ENCODE results near the gene CYS1.
"Not testable (repeated sequence)": the region's sequence is repeated elsewhere in the genome, so short reads cannot be mapped to it uniquely, and the experiment has no call there.

CYS1 gene

DNA sequence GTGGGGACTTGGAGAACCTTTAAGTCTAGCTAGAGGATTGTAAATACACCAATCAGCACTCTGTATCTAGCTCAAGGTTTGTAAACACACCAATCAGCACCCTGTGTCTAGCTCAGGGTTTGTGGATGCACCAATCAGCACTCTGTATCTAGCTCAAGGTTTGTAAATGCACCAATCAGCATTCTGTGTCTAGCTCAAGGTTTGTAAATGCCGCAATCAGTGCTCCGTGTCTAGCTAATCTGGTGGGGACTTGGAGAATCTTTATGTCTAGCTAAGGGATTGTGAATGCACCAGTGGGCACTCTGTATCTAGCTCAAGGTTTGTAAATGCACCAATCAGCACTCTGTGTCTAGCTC, 11.7 kb upstream of the CYS1 start:
- not testable (repeated sequence) for DNase-seq (ENCODE audit: low read depth)

DNA sequence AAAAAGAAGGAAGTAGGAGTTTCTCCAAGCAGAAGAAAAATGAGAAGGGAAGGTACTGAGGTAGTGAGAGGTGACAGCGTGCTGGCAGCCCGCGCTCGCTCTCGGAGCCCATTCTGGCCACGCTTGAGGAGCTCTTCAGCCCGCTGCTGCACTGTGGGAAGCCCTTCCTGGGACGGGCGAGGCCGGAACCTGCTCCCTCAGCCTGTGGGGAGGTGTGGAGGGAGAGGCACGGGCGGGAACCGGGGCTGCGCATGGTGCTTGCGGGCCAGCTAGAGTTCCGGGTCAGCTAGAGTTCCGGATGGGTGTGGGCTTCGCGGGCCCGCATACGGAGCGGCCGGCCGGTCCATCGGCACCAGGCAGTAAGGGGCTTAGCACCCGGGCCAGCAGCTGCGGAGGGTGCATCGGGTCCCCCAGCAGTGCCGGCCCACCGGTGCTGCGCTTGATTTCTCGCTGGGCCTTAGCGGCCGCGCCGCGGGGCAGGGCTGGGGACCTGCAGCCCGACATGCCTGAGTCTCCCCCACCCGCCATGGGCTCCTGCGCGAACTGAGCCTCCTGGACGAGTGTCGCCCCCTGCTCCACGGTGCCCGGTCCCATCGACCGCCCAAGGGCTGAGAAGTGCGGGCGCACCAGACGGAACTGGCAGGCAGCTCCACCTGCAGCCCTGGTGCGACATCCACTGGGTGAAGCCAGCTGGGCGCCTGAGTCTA, 11.1 kb upstream of the CYS1 start:
- DNase-seq (ENCODE audit: low read depth), result no peak

DNA sequence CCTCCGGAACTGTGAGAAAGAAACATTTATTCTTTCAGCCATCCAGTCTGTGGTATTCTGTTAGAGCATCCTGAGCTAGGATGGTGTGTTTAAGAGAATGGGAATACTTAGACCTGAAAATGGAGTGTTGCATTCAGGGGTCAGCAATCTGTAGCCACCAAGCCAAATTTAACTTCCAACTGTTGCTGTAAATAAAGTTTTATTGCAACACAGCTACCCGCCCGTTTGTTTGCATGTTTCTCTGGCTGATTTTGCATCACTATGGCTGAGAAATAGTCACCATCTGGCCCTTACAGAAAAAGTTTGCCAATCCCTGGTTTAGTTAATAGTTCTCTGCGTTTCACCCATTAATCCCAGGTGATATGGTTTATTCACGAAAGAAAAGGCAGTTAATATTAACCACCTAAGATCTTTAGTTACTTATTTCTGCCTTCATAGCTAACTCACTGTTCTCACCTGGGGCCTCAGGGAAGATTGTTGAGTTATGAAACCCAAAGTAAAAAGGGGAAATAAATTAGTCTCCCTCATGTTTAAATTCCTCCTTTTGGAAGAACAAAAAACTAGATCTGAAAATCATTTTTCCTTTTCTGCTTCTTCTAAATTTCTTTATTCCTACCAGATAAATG, 9.5 kb upstream of the CYS1 start:
- no peak for DNase-seq (ENCODE audit: low read depth)

DNA sequence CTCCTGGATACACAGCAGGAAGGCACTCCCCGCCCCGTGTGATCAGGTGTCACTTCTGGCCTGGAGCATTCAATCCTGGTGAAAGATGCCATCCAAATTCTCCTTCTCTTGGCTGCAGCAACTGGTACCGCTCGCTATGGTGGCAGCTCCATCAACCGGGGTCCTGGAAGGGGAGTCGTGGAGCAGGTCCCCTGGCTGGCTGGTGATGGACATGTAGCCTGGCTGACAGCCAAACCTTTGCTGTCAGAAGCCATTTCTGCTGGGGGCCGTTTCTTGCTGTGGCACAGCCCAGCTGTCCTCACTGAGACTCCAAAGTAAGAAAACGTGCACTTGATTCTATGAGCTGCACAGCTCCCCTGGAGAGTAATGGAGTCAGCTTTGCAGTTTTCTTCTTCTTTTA, 7.1 kb upstream of the CYS1 start:
- DNase-seq (ENCODE audit: low read depth), result no peak

DNA sequence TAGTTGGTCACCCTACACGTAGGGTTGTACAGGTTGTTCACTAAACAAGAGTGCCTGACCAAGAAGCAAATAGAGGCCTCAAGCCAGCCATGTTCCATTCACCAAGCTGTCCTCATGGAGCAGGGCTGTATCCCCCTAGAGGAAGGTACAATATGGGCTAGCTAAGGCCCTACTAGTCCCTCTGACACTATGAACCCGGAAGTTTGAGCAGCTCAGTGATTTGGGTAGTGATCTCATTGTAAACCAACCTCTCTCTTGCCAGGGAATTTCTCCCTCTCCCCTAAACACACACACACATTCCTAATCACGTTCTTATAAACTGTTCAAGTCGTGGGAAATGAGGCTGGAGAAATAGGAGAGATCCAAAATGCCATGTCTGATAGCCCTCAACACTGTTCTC, 6.7 kb upstream of the CYS1 start:
- DNase-seq (ENCODE audit: low read depth), result no peak

DNA sequence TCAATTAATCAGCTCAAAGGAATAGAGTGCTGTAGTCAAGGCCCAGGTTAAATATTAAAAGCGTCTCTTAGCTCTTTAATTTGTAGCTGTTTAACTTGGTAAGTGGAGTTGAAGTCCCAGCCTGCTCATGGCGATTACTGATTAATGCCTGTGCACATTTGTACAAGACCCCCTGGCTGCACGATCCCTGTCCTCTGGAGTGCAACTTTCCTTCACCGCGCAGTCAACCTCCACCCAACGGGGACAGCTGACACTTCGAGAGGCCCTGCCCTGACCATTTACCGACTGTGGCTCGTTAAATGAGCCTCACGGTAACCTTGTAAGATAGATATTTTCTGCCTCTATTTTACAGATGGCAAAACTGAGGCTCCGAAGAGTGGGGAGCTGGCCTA, 5.5 kb upstream of the CYS1 start:
- no peak for DNase-seq (ENCODE audit: low read depth)

DNA sequence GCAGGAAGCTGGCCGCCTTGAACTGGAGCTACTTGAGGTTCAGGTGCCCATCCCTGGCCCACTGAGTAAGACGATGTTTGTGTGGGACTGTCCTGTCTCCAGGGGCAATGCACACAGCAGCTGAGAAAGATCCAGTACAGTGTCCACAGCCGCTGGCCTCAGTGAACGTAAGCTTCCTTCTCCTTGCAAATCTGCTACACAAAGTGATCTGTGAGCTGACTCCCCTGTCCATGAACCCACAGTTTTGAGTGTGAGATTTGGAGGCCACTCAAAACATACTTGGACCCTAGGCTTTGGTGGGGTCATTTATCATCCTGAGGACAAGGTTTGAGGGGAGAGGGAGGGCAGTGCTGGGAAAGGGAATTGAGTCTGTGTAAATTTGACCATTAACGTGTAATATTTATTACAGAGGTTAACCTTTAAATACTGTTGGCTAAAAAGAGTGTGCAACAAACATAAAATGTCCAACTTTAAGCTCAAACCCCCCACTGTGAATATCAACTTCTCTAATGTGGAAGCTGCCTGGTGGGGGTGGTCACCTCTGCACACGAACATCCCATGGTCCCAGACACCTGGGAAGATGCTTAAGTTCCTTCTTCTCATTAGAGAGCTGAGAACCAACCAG, 4.9 kb upstream of the CYS1 start:
- DNase-seq (ENCODE audit: low read depth), result no peak

DNA sequence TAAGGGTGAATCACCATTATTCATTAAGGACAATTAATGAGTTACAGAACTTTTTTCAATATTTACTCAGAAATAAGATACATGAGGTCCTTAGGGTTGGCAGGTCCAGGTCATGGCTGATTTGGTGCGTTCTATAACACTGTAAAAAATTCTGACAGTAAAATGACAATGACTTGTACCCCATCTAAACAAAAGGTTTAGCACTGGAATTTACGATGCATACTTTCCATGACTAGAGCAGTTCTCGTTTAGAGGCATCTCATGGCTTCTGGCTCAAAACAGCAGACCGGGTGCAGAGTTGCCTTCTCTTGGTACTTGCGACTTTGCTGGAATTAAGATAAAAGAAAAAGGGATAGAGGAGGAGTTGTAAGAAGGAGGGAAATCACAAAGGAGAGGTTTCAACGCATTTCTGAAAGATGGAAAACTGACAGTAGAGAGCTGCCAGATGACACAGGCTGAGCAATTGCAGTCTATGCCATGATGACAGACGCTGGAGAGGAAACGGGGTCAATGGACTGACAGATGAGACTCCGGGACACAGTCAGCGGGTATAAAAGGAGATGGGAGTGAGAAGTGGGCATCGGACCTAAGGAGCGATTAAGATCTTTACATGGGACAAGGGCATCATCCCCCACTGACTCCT, 4.1 kb upstream of the CYS1 start:
- DNase-seq (ENCODE audit: low read depth), result no peak

DNA sequence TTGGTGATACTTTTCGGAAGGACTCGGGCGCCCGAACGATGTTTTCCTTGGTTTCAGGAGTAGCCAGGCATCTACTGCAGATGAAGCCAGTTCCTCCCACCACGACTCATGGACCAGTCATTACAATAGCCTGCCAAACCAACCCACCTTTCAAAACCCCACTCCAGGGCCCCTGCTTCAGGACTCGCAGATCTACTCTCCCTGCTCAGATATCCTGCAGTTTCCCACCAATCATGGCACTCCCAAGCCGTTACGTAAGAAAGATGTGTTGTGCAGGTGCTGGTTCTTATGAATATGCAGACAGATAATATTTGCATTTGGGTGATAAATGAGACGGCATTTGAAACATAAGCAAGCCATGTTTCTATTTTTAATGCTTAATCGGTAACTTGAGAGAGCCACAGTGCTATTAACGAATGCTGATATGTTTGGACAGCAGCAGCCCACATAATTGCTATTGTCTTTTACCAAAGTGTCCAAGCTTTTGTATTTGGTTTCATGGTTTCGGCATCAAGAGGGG, 3.5 kb upstream of the CYS1 start:
- no peak for DNase-seq (ENCODE audit: low read depth)

DNA sequence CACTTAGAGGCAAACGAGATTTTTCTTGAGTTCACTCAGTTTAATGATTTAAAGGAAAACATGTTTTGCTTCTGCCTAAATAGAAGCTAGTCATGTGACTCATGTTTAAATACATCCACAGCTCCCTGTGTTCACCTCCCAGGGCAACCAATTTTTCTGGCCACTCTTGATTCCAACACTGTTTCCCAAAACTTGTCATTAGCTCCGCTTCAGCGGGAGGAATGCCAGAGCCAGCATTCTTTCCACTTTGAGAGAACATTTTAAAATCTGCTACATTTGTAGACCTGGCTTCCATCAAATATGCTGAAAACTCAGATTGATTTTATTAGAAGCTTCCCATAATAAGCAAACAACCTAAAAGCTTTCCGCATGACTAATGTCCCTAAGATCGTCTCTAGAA, 2.8 kb upstream of the CYS1 start:
- no peak for DNase-seq (ENCODE audit: low read depth)

DNA sequence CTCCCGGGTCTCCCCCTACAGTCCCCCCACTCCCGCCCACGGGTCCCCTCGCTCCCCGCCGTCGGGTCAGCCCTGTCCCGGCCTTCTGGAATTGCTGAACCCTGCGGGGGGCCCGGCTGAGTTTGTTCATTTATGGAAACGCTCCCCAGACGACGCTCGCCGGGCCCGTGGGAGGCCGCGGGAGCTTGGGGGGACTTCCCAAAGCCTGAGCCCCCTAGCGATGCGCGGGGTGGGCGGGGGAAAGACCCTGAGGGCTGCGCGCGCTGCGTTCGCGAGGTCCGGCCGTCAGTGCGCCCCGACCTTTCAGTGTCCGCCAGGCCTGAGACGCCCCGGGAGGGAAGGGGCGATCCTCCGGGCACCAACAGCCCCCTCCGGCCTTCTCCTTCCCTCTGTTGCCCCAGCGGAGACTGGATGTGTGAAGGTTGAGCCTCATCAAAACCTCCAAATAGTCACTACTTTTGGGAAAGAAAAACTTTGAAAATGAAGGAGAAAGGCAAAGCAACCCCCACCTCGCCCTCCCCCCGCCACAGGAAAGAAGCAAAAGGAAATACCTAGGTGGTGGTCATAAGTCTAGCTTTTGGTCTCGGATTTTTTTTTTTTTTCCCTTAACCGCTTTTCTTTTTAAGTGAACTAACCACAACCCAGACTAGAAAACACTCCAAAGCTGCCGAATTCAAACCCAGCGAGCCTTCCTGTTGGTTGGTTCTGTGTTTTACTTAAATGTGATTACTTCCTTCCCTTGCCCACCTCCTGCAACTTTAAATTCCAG, 509 bp upstream of the CYS1 start:
- no peak for DNase-seq (ENCODE audit: low read depth)

DNA sequence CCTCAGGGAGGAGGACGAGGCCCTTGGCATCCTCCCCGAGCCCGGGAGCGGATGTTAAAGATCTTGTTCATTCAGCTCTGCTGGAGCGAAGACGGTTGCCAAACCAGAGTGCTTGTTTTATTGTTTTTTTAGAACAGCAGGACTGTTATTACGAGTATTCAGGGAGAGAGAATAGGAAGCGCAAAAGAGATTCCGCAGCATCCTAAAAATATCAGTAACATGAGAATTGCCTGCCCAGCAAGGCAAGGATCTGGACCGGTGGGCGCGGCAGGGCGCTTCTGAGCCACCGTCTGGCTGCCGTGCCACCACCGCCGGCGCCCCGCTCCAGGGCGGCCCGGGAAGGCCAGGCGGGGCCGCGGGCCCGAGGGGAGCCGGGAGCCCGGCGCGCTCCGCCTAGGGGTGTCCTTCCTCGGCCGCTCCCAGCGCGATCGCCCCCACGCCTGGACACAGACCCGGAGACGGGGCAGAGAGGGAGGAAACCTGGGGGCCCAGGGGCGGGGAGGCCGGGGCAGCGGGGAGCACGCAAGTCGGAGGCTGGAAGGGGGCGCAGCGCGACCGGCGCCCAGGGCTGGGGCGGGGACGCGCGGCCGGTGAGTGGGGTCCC, 843 bp downstream of the CYS1 start:
- DNase-seq (ENCODE audit: low read depth), result no peak

DNA sequence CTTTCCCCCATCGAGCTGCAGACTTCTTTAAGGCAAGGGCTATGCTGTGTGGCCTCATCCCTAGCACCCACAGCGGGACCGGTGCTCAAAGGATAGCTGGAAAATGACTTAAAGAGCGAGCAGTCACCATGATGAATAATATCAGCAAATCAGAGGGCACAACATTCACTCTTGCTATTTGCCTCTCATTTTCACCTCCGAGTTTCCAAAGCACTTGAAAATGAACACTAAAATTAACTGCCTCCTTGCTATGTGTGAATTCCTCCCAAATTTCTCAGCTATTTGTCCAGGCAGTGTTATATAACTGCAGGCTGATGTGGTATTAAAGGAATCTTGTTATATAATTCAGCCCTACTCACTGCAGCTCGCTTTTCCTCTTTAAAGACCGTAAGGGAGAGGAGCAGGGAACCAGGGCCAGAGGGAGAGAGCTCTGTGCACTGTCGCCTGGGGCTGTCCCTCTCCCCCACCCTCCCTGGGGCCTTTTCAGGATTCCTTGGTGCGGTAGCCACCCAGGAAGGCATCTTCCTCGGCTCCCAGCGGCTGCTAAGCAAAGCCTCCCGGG, 1.4 kb downstream of the CYS1 start:
- no peak for DNase-seq (ENCODE audit: low read depth)

DNA sequence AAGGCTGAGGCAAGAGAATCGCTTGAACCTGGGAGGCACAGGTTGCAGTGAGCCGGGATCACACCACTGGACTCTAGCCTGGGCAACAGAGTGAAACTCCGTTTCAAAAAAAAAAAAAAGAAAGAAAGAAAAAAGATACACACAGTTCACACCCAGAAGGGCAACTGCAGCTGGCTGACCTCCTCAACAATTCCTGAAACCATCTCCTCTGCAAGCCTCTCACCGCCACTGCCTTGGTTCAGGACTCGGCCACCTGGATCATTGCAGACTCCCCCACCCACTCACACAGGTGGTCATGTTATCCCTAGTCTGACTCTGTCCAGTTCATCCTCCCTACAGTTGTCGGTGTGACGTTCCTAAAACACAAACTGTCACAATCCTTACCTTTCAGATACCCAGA, 2.2 kb downstream of the CYS1 start:
- DNase-seq (ENCODE audit: low read depth), result no peak

DNA sequence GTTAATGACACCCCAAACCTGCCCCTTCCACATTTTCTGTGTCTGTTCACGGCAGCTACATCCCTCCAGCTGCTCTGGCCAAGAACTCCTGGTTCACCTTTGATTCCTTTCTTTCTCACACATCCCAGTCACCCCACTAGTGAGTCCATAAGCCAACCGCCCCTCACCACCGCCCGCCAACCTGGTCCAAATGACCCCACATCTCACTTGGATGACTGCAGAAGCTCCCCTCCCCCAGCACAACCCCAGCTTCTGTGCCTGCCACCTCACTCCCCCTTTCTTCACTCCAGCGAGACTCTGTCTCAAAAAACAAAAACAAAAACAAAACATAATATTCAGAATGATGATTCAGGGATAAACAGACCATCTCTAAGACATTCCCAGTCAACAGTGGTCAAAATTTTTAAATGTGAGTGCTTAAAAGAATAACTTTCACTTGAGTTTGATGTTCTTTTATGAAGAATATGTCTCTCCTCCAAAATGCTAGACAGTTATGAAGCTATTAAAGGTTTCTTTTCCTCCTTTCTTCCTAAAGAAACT, 3.2 kb downstream of the CYS1 start:
- DNase-seq (ENCODE audit: low read depth), result no peak

DNA sequence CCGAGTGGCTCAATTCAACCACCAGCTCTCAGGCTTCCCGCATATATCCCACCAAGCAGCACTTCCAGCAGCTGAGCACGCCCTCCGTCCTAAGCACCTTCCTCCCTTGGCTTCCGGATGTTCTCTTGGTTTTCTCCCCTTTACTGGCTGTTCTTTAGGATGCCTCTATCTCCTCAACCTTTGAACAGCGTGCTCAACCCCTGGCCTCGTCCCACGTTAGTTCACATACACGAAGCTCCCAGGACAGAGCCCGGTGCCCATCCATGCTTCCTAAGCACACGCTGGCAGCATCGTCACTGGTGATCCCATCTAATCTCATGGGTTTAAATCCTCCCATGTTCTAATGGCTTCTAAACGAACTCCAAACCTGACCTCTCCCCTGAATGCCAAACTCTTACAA, 3.7 kb downstream of the CYS1 start:
- no peak for DNase-seq (ENCODE audit: low read depth)

DNA sequence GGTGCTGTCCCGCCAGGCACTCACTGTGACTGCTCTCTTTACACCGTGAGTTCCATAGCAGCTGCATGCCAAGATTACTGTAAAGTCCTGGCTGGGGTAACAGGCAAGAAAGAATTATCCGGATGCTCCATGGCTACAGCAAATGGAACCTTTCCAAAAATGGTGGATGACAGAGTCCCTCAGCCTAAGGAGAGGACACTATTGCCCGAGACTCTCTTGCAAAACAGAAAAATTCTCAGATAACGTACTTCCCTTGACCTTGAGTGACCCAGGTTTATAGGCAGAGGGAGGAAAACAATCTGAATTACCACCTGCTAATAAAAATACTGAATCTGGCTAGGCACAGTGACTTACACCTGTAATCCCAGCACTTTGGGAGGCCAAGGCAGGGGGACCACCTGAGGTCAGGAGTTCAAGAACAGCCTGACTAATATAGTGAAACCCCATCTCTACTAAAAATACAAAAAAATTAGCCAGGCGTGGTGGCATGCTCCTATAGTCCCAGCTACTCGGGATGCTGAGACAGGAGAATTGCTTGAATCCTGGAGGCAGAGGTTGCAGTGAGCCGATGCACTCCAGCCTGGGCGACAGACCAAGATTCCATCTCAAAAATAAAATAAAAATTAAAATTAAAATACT, 4.5 kb downstream of the CYS1 start:
- DNase-seq (ENCODE audit: low read depth), result no peak

DNA sequence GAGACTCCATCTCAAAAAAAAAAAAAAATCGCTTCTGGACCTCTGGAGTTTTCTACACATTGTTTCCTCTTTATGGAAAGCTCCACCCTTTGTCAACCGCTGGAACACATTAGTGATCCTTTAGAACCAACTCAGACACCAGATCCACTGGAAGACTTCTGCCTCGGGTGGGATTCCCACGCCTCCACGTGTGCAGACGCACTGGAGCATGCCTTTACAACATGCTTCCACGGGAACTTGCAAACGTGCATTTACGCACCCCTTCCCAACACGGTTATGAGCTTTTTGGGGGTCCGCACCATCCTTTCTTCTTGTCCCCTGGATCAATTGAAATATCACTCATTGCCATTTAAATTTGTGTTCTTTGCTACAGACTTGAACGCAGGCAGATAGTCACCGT, 5.1 kb downstream of the CYS1 start:
- no peak for DNase-seq (ENCODE audit: low read depth)

DNA sequence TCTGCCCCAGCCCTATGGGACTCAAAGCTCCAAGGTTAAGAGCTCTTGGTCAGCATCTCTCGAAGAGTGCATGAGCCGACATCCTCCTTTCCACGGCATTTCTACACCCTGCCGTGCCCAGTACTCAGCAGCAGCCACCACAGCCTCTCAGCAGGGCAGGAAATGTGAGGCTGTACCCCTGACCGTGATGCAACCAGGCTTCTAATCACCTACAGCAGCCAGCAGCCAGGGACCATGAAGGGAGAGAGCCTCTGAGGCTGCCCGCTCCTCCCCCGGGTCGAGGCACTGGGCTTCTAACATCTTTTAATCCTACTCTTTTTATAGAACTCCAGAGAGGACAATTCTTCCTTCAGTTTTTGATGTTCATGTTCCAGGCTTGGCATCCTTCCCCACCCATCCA, 6.5 kb downstream of the CYS1 start:
- DNase-seq (ENCODE audit: low read depth), result no peak

DNA sequence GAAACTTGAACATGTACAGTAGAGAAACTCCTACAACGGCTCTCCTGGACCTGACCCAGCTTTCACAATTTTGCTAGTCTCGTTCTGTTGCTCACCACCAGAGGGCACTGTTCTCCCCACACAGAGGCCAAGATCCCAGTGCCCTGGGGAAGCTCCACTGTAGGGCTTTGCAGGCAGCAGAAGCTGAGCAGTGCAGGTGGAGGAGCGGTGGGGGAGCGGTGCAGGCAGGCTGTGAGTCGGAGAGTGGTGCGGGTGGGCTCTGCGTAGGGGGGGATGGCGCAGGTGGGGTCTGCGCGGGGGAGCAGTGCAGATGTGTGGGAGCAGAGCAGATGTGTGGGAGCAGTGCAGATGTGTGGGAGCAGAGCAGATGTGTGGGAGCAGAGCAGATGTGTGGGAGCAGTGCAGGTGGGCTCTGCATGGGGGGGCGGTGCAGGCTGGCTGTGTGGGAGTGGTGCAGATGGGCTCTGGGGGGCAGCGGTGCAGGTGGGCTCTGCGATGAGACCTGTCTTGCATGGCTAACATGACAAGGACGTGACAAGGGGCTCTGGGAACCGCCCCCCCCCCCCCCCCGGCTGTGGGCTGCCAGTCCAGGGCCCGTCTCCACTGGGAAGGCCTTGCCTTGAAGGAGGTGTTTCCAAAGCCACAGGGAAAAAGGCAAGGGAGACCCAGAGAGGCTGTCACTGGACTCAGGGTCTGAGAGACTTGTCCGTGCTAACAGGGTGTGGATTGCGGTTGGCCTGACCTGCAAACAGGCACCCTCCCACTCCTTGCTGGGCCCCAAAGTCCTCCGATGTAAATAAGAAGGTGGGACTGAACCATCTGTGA, 7.3 kb downstream of the CYS1 start:
- peak; percentile 62 for DNase-seq (ENCODE audit: low read depth)
